SK-N-SH treated with all-trans-retinoic acid at 6 μM for 48 hours (cell line): ENCODE data around the gene ANAPC2.

ENCODE experiments used
- ATAC-seq: fragments of 200-7000 bp; cut with Tn5 transposase; 3 replicates; pipeline ENCODE4 v1.9.1; 2020; ENCODE audit warnings: mild to moderate bottlenecking, moderate library complexity
- ARNTL ChIP-seq: fragments of 450-650 bp; formaldehyde crosslinking; IDR thresholded peaks from 2 replicates; pipeline ENCODE4 v1.5.0; 2020; ENCODE audit warnings: low read depth, mild to moderate bottlenecking, moderate library complexity, borderline replicate concordance
- BACH2 ChIP-seq: fragments of 250-450 bp; sonication (Bioruptor Pico); IDR thresholded peaks from 2 replicates; pipeline ENCODE4 v1.9.0; 2021; ENCODE audit warnings: mild to moderate bottlenecking, borderline replicate concordance
- CSDC2 ChIP-seq: fragments of 250-450 bp; sonication (Bioruptor Pico); IDR thresholded peaks from 2 replicates; pipeline ENCODE4 v1.5.0; 2020; ENCODE audit warnings: mild to moderate bottlenecking, moderate library complexity
- ESRRG ChIP-seq: fragments of 250-450 bp; sonication (Bioruptor Pico); IDR thresholded peaks from 2 replicates; pipeline ENCODE4 v1.6.1; 2021; ENCODE audit warnings: mild to moderate bottlenecking
- GLIS3 ChIP-seq: fragments of 250-450 bp; sonication (Bioruptor Pico); IDR thresholded peaks from 2 replicates; pipeline ENCODE4 v1.5.0; 2020; ENCODE audit warnings: mild to moderate bottlenecking, moderate library complexity
- ISL1 ChIP-seq: fragments of 250-450 bp; sonication (Bioruptor Pico); IDR thresholded peaks from 2 replicates; pipeline ENCODE4 v2.1.2; 2022; ENCODE audit warnings: mild to moderate bottlenecking, moderate library complexity
- OSR1 ChIP-seq: fragments of 250-450 bp; sonication (Bioruptor Pico); IDR thresholded peaks from 2 replicates; pipeline ENCODE4 v1.8.0; 2022; ENCODE audit warnings: moderate library complexity, mild to moderate bottlenecking, inconsistent platforms
- PPARA ChIP-seq: fragments of 250-450 bp; sonication (Bioruptor Pico); IDR thresholded peaks from 2 replicates; pipeline ENCODE4 v1.5.0; 2020; ENCODE audit warnings: mild to moderate bottlenecking, borderline replicate concordance
- RARB ChIP-seq: fragments of 250-450 bp; sonication (Bioruptor Pico); IDR thresholded peaks from 2 replicates; pipeline ENCODE4 v1.8.0; 2021; ENCODE audit warnings: mild to moderate bottlenecking, moderate library complexity
- TCF4 ChIP-seq: fragments of 250-450 bp; sonication (Bioruptor Pico); IDR thresholded peaks from 2 replicates; pipeline ENCODE4 v1.8.0; 2021; ENCODE audit warnings: mild to moderate bottlenecking, moderate library complexity, borderline replicate concordance
- TOX ChIP-seq: fragments of 250-450 bp; sonication (Bioruptor Pico); IDR thresholded peaks from 2 replicates; pipeline ENCODE4 v1.8.0; 2021; ENCODE audit warnings: mild to moderate bottlenecking, moderate library complexity, borderline replicate concordance
- ZC3H10 ChIP-seq: fragments of 250-450 bp; sonication (Bioruptor Pico); IDR thresholded peaks from 2 replicates; pipeline ENCODE4 v1.5.1; 2021; ENCODE audit warnings: mild to moderate bottlenecking, moderate library complexity
- ZFP3 ChIP-seq: fragments of 250-450 bp; sonication (Bioruptor Pico); IDR thresholded peaks from 2 replicates; pipeline ENCODE4 v1.5.0; 2020; ENCODE audit warnings: mild to moderate bottlenecking, moderate library complexity
- ZFP30 ChIP-seq: fragments of 450-650 bp; formaldehyde crosslinking; IDR thresholded peaks from 2 replicates; pipeline ENCODE4 v1.5.0; 2022; ENCODE audit warnings: mild to moderate bottlenecking, moderate library complexity
- ZNF70 ChIP-seq: fragments of 450-650 bp; formaldehyde crosslinking; IDR thresholded peaks from 2 replicates; pipeline ENCODE4 v1.5.0; 2020; ENCODE audit warnings: mild to moderate bottlenecking, moderate library complexity
- ZNF8 ChIP-seq: fragments of 450-650 bp; formaldehyde crosslinking; IDR thresholded peaks from 2 replicates; pipeline ENCODE4 v1.5.0; 2020; ENCODE audit warnings: mild to moderate bottlenecking, moderate library complexity
- TF ChIP-seq, protein P1 (sequence below): fragments of 250-450 bp; sonication (Bioruptor Pico); IDR thresholded peaks from 2 replicates; pipeline ENCODE4 v1.8.0; 2021; ENCODE audit warnings: low read depth, mild to moderate bottlenecking, moderate library complexity, borderline replicate concordance
- TF ChIP-seq, protein P2 (sequence below): fragments of 250-450 bp; sonication (Bioruptor Pico); IDR thresholded peaks from 2 replicates; pipeline ENCODE4 v1.5.1; 2020; ENCODE audit warnings: low read depth, mild to moderate bottlenecking, moderate library complexity
- TF ChIP-seq, protein P3 (sequence below): fragments of 250-450 bp; sonication (Bioruptor Pico); IDR thresholded peaks from 2 replicates; pipeline ENCODE4 v1.5.1; 2021; ENCODE audit warnings: mild to moderate bottlenecking, moderate library complexity
- TF ChIP-seq, protein P4 (sequence below): fragments of 250-450 bp; sonication (Bioruptor Pico); IDR thresholded peaks from 2 replicates; pipeline ENCODE4 v1.5.0; 2020; ENCODE audit warnings: mild to moderate bottlenecking, moderate library complexity
- TF ChIP-seq, protein P5 (sequence below): fragments of 250-450 bp; sonication (Bioruptor Pico); IDR thresholded peaks from 2 replicates; pipeline ENCODE4 v1.8.0; 2020; ENCODE audit warnings: mild to moderate bottlenecking, moderate library complexity, borderline replicate concordance

The ANAPC2 gene

DNA sequence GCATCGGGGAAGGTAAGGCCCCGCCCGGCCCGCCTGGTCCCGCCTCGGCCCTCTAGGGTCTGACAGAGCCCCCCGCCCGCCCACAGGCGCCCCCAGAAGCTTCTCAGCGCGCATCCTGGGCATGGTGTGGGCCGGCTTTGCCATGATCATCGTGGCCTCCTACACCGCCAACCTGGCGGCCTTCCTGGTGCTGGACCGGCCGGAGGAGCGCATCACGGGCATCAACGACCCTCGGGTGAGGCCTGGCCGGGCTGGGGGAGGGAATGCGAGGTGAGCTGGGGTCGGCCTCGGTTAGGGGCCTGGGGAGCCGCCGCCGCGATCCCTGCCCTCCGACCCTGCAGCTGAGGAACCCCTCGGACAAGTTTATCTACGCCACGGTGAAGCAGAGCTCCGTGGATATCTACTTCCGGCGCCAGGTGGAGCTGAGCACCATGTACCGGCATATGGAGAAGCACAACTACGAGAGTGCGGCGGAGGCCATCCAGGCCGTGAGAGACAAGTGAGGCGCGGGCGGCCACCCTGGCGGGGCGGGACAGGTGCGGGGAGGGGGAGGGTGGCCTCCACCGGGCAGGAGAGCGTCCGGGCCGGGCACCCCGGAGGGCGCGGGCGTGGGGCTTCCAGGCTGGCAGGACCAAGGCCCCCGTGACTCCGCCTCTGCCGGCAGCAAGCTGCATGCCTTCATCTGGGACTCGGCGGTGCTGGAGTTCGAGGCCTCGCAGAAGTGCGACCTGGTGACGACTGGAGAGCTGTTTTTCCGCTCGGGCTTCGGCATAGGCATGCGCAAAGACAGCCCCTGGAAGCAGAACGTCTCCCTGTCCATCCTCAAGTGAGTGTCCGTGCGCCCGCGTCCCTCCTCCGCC is 25.6 kb downstream of the ANAPC2 start:
- ATAC-seq = no peak
- TF ChIP-seq, protein P1, sequence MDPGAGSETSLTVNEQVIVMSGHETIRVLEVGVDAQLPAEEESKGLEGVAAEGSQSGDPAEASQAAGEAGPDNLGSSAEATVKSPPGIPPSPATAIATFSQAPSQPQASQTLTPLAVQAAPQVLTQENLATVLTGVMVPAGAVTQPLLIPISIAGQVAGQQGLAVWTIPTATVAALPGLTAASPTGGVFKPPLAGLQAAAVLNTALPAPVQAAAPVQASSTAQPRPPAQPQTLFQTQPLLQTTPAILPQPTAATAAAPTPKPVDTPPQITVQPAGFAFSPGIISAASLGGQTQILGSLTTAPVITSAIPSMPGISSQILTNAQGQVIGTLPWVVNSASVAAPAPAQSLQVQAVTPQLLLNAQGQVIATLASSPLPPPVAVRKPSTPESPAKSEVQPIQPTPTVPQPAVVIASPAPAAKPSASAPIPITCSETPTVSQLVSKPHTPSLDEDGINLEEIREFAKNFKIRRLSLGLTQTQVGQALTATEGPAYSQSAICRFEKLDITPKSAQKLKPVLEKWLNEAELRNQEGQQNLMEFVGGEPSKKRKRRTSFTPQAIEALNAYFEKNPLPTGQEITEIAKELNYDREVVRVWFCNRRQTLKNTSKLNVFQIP (CRISPR knock-in tag) = no peak
- TF ChIP-seq, protein P2, sequence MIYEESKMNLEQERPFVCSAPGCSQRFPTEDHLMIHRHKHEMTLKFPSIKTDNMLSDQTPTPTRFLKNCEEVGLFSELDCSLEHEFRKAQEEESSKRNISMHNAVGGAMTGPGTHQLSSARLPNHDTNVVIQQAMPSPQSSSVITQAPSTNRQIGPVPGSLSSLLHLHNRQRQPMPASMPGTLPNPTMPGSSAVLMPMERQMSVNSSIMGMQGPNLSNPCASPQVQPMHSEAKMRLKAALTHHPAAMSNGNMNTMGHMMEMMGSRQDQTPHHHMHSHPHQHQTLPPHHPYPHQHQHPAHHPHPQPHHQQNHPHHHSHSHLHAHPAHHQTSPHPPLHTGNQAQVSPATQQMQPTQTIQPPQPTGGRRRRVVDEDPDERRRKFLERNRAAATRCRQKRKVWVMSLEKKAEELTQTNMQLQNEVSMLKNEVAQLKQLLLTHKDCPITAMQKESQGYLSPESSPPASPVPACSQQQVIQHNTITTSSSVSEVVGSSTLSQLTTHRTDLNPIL = no peak
- TF ChIP-seq OSR1 (no peak), RARB (CRISPR knock-in tag) (no peak), ESRRG (no peak), ZC3H10 (CRISPR knock-in tag) (no peak)
- TF ChIP-seq, protein P3, sequence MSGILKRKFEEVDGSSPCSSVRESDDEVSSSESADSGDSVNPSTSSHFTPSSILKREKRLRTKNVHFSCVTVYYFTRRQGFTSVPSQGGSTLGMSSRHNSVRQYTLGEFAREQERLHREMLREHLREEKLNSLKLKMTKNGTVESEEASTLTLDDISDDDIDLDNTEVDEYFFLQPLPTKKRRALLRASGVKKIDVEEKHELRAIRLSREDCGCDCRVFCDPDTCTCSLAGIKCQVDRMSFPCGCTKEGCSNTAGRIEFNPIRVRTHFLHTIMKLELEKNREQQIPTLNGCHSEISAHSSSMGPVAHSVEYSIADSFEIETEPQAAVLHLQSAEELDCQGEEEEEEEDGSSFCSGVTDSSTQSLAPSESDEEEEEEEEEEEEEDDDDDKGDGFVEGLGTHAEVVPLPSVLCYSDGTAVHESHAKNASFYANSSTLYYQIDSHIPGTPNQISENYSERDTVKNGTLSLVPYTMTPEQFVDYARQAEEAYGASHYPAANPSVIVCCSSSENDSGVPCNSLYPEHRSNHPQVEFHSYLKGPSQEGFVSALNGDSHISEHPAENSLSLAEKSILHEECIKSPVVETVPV (CRISPR knock-in tag) = no peak

DNA sequence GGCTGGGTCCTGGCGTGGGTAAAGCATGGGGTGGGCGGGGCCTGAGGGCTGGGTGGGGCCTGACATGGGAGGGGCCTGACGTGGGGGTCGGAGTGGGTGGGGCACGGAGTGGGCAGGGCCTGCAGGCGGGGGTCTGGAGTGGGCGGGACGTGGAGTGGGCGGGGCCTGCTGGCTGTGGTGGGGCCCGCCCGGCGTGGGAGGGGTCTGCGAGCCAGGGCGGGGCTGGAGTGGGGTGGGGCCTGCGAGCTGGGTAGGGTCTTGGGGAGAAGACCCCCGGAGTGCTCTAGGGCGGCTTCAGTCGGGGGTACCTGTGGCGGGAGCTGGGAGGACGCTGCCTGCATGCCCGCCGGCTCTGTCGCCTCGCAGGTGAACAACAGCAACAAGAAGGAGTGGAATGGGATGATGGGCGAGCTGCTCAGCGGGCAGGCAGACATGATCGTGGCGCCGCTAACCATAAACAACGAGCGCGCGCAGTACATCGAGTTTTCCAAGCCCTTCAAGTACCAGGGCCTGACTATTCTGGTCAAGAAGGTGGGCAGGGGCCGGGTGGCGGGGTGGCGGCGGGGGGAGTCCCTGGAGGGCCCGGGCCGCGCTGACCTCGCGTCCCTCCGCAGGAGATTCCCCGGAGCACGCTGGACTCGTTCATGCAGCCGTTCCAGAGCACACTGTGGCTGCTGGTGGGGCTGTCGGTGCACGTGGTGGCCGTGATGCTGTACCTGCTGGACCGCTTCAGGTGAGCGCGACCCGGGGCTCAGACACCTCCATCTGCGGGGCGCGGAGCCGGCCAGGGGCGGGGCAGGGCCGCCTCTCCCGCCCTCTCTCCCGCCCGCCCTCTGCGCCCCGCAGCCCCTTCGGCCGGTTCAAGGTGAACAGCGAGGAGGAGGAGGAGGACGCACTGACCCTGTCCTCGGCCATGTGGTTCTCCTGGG is 26.5 kb downstream of the ANAPC2 start:
- ATAC-seq = no peak

More for the DNA sequence above, 26.5 kb downstream of the ANAPC2 start:
- TF ChIP-seq ZFP3 (no peak), ZNF8 (no peak), CSDC2 (CRISPR knock-in tag) (no peak), GLIS3 (CRISPR knock-in tag) (no peak), TCF4 (CRISPR knock-in tag) (no peak), ZNF70 (CRISPR knock-in tag) (no peak), ZFP30 (no peak), ISL1 (CRISPR knock-in tag) (no peak), BACH2 (no peak), TOX (CRISPR knock-in tag) (no peak), RARB (CRISPR knock-in tag) (no peak), OSR1 (no peak), PPARA (CRISPR knock-in tag) (no peak), ARNTL (no peak), ZC3H10 (CRISPR knock-in tag) (no peak)
- TF ChIP-seq, protein P4, sequence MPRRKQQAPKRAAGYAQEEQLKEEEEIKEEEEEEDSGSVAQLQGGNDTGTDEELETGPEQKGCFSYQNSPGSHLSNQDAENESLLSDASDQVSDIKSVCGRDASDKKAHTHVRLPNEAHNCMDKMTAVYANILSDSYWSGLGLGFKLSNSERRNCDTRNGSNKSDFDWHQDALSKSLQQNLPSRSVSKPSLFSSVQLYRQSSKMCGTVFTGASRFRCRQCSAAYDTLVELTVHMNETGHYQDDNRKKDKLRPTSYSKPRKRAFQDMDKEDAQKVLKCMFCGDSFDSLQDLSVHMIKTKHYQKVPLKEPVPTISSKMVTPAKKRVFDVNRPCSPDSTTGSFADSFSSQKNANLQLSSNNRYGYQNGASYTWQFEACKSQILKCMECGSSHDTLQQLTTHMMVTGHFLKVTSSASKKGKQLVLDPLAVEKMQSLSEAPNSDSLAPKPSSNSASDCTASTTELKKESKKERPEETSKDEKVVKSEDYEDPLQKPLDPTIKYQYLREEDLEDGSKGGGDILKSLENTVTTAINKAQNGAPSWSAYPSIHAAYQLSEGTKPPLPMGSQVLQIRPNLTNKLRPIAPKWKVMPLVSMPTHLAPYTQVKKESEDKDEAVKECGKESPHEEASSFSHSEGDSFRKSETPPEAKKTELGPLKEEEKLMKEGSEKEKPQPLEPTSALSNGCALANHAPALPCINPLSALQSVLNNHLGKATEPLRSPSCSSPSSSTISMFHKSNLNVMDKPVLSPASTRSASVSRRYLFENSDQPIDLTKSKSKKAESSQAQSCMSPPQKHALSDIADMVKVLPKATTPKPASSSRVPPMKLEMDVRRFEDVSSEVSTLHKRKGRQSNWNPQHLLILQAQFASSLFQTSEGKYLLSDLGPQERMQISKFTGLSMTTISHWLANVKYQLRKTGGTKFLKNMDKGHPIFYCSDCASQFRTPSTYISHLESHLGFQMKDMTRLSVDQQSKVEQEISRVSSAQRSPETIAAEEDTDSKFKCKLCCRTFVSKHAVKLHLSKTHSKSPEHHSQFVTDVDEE (CRISPR knock-in tag) = no peak
- TF ChIP-seq, protein P3 (CRISPR knock-in tag) = no peak
- TF ChIP-seq, protein P5, sequence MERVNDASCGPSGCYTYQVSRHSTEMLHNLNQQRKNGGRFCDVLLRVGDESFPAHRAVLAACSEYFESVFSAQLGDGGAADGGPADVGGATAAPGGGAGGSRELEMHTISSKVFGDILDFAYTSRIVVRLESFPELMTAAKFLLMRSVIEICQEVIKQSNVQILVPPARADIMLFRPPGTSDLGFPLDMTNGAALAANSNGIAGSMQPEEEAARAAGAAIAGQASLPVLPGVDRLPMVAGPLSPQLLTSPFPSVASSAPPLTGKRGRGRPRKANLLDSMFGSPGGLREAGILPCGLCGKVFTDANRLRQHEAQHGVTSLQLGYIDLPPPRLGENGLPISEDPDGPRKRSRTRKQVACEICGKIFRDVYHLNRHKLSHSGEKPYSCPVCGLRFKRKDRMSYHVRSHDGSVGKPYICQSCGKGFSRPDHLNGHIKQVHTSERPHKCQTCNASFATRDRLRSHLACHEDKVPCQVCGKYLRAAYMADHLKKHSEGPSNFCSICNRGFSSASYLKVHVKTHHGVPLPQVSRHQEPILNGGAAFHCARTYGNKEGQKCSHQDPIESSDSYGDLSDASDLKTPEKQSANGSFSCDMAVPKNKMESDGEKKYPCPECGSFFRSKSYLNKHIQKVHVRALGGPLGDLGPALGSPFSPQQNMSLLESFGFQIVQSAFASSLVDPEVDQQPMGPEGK = no peak
- TF ChIP-seq, protein P2 = no peak
